Left kidney (tissue), 2 donors: ENCODE measurements around the gene SPEF2. TPM values are rescaled to one million over a fixed set of nuclear protein-coding genes. Genes with fewer than 3 reads are reported as not detected.

Experiments
- DNase-seq: peaks from one replicate; pipeline ENCODE4 v3.0.0-alpha.2; 2013
- polyA plus RNA-seq: library from polyadenylated mRNA; unstranded; fragments of 120-200 nt; gene quantifications from one replicate; pipeline ENCODE4 v1.2.1, GENCODE V29; 2013; ENCODE audit not compliant: insufficient read length

SPEF2 gene
- polyA plus RNA-seq, 1 donor = 80.3 TPM

GRCh38 chr5:35707659-35708058, 90.0 kb downstream of the SPEF2 start:
- no peak for DNase-seq

GRCh38 chr5:35709688-35710087, 92.0 kb downstream of the SPEF2 start:
- DNase-seq = no peak

GRCh38 chr5:35717718-35718117, 100.1 kb downstream of the SPEF2 start:
- DNase-seq = no peak

- DNase-seq = no peak
These were observed 118.1 kb downstream of the SPEF2 start for GRCh38 chr5:35735718-35736117.

GRCh38 chr5:35736280-35736679, 118.6 kb downstream of the SPEF2 start:
- no peak for DNase-seq

GRCh38 chr5:35741126-35741716, 123.6 kb downstream of the SPEF2 start:
- DNase-seq = no peak

GRCh38 chr5:35741971-35742370, 124.3 kb downstream of the SPEF2 start:
- no peak for DNase-seq

GRCh38 chr5:35743644-35744043, 126.0 kb downstream of the SPEF2 start:
- no peak for DNase-seq

GRCh38 chr5:35745193-35745592, 127.5 kb downstream of the SPEF2 start:
- no peak for DNase-seq

GRCh38 chr5:35745660-35746059, 128.0 kb downstream of the SPEF2 start:
- no peak for DNase-seq

GRCh38 chr5:35752012-35752411, 134.3 kb downstream of the SPEF2 start:
- DNase-seq = no peak

- DNase-seq = no peak
These were observed 135.8 kb downstream of the SPEF2 start for GRCh38 chr5:35753500-35753899.

GRCh38 chr5:35754481-35754880, 136.8 kb downstream of the SPEF2 start:
- no peak for DNase-seq

- DNase-seq = no peak
These were observed 138.3 kb downstream of the SPEF2 start for GRCh38 chr5:35755966-35756365.

GRCh38 chr5:35758151-35758724, 140.6 kb downstream of the SPEF2 start:
- no peak for DNase-seq

GRCh38 chr5:35761541-35761940, 143.9 kb downstream of the SPEF2 start:
- DNase-seq = no peak

- DNase-seq = no peak
These were observed 144.7 kb downstream of the SPEF2 start for GRCh38 chr5:35762368-35762767.

GRCh38 chr5:35765921-35766320, 148.3 kb downstream of the SPEF2 start:
- DNase-seq = no peak

GRCh38 chr5:35771300-35771699, 153.6 kb downstream of the SPEF2 start:
- DNase-seq = no peak

GRCh38 chr5:35771839-35772238, 154.2 kb downstream of the SPEF2 start:
- DNase-seq = no peak

- DNase-seq = no peak
These were observed 156.3 kb downstream of the SPEF2 start for GRCh38 chr5:35773967-35774366.

- no peak for DNase-seq
These were observed 159.1 kb downstream of the SPEF2 start for GRCh38 chr5:35776757-35777156.

GRCh38 chr5:35777358-35778087, 159.9 kb downstream of the SPEF2 start:
- peak; percentile 53 for DNase-seq
